ENCODE data around the gene CFHR5.

DNA sequence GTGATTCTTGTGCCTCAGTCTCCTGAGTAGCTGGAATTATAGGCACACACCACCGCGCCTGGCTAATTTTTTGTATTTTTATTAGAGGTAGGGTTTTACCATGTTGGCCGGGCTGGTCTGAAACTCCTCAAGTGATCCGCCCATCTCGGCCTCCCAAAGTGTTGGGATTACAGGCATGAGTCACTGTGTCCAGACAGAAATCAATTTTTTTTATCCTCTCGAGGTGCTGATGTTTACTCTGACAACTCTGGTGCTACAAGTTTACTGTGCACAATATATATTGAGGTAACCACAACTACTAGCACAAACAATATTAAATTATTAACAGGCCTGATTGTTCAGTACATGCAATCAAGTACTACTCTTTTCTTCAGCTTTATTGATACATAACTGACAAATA, 50.0 kb downstream of the CFHR5 start:
- TF ChIP-seq, protein P1, sequence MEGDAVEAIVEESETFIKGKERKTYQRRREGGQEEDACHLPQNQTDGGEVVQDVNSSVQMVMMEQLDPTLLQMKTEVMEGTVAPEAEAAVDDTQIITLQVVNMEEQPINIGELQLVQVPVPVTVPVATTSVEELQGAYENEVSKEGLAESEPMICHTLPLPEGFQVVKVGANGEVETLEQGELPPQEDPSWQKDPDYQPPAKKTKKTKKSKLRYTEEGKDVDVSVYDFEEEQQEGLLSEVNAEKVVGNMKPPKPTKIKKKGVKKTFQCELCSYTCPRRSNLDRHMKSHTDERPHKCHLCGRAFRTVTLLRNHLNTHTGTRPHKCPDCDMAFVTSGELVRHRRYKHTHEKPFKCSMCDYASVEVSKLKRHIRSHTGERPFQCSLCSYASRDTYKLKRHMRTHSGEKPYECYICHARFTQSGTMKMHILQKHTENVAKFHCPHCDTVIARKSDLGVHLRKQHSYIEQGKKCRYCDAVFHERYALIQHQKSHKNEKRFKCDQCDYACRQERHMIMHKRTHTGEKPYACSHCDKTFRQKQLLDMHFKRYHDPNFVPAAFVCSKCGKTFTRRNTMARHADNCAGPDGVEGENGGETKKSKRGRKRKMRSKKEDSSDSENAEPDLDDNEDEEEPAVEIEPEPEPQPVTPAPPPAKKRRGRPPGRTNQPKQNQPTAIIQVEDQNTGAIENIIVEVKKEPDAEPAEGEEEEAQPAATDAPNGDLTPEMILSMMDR (IDR thresholded peaks at IDR 0.05) = no peak
- TF ChIP-seq, protein P2, sequence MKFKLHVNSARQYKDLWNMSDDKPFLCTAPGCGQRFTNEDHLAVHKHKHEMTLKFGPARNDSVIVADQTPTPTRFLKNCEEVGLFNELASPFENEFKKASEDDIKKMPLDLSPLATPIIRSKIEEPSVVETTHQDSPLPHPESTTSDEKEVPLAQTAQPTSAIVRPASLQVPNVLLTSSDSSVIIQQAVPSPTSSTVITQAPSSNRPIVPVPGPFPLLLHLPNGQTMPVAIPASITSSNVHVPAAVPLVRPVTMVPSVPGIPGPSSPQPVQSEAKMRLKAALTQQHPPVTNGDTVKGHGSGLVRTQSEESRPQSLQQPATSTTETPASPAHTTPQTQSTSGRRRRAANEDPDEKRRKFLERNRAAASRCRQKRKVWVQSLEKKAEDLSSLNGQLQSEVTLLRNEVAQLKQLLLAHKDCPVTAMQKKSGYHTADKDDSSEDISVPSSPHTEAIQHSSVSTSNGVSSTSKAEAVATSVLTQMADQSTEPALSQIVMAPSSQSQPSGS (CRISPR knock-in tag; IDR thresholded peaks at IDR 0.05; ENCODE audit: borderline replicate concordance, low read depth) = no peak

All from WTC11 (cell line).